ENCODE results near the gene EDA. TPM values are rescaled to one million over a fixed set of nuclear protein-coding genes. Genes with fewer than 3 reads are reported as not detected.

The EDA gene
- total and polyA plus RNA-seq, 12 donors, result 2.3 to 9.4 (median 5.2) TPM

DNA sequence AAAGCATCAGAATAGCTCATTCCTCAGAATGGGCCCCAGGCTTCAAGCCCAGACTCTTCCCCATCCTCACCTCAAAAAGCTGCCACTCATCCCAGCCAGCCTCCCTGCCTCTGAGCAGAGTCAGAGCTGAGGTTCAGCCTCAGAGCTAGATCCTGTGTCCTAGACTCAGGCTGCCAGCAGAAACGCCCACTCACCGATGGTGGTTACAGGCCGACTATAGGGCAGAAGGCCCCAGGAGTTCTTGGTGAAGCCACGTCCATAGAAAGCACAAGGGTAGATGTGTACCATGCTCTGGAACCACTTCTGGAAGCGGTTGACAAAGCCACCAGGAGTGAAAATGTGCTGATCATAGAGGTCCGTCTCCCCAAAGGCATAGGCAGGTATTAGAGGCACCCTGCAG is 426.1 kb downstream of the EDA start:
- H3K4me3 ChIP-seq, result no peak overlapping the region
- no peak for ATAC-seq
- intact Hi-C loops (cut with DNase I), result loop anchor here in 2 of 10 donors (5.0 kb wide), 2 partner anchors 50 to 55 kb away; no protein-coding TSS in a partner anchor
- 92% methylated on average over 6 of the region's 6 CpGs for WGBS, 2 donors
- H3K36me3 ChIP-seq, result no peaks in the 10 kb centered on the region
- DNase-seq, result no peak
- TF ChIP-seq, protein P1, sequence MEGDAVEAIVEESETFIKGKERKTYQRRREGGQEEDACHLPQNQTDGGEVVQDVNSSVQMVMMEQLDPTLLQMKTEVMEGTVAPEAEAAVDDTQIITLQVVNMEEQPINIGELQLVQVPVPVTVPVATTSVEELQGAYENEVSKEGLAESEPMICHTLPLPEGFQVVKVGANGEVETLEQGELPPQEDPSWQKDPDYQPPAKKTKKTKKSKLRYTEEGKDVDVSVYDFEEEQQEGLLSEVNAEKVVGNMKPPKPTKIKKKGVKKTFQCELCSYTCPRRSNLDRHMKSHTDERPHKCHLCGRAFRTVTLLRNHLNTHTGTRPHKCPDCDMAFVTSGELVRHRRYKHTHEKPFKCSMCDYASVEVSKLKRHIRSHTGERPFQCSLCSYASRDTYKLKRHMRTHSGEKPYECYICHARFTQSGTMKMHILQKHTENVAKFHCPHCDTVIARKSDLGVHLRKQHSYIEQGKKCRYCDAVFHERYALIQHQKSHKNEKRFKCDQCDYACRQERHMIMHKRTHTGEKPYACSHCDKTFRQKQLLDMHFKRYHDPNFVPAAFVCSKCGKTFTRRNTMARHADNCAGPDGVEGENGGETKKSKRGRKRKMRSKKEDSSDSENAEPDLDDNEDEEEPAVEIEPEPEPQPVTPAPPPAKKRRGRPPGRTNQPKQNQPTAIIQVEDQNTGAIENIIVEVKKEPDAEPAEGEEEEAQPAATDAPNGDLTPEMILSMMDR (IDR thresholded peaks at IDR 0.05), result no peak
- no peak overlapping the region for H3K27ac ChIP-seq
- no peaks in the 10 kb centered on the region for H3K9me3 ChIP-seq
- no peaks in the 10 kb centered on the region for H3K4me1 ChIP-seq
- no peaks in the 10 kb centered on the region for H3K27me3 ChIP-seq

DNA sequence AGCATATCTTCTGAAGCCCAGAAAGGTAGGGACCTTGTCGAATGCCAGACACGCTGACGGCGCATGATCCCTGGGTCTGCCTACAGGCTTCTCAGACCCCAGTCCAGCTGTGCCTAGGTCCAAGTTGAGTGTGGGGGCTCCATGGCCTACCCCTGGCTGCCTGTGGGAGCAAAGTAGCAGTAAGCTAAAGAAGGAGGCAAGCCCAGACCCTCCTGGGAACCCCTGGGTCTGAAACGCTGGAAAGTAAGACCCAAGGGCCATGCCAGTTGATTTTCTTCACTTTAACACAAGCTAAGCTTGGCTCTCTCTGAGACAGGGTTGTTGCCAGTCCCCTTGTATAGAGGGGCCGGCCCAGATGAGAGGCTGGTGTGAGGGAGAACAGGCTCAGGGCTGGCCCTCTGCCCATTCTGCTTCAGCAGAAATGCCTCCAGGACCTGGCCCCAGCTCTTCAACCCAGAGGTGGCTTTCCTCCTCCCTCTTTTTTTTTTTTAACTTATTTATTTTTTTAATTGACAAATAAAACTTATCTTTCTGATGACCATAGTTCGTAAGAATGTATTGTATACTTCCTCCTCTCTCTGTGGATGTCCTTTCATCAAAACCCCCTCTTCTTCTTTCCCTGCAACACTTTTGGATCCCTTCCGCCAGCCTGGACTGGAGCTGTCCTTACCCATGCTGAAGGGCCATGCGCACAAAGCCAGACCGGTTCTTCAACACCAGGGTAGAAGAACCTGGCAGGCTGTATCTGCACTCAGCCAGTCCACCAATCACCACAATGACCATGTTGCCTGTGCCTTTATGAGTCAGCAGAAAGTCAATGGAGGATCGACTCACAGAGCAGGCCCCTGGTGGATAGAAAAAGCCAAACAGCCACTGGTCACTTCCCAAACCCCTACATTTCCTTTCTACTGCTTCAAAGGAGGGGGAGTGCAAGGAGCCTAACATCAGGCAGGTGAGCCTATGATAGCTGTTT is 426.8 kb downstream of the EDA start:
- peaks cover 0 to 6% (median 0%) of the 10 kb centered on the region in 9 donors for H3K4me1 ChIP-seq
- intact Hi-C loops (cut with DNase I), result loop anchor here in 2 of 10 donors (5.0 kb wide), 2 partner anchors 50 to 55 kb away; no protein-coding TSS in a partner anchor
- no peaks in the 10 kb centered on the region for H3K27me3 ChIP-seq
- ATAC-seq (no peak), DNase-seq (no peak)
- TF ChIP-seq, protein P1 (IDR thresholded peaks at IDR 0.05), result no peak
- no peaks in the 10 kb centered on the region for H3K9me3 ChIP-seq
- H3K27ac ChIP-seq, result no peak overlapping the region
- 78 to 83% methylated on average over 11 of the region's 11 CpGs for WGBS, 2 donors
- H3K36me3 ChIP-seq, result no peaks in the 10 kb centered on the region
- no peak overlapping the region for H3K4me3 ChIP-seq

DNA sequence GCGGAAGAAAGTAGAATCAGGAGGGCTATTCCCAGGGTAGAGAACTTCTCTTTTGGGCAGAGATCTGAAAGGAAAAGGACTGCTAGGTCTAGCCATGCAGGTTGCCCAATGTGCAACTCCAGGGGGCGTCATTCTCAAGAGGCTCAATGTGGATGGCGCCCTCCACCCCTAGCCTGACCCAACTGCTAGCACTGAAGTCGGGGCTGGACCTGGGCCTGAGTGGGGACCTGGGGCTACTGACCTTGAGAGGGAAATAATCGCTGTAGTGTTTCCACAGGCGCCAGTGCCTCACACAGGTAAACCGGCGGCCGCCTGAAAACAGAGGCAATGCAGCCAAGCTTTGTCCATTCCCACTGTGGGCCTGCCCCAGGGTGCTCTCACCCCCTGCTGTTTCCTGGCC is 427.8 kb downstream of the EDA start:
- 97 to 98% methylated on average over 8 to 9 of the region's 9 CpGs for WGBS, 2 donors
- Histone ChIP-seq H3K4me3 (no peak overlapping the region), H3K4me1 (peaks cover 0 to 7% (median 0%) of the 10 kb centered on the region in 9 donors), H3K9me3 (no peaks in the 10 kb centered on the region), H3K27ac (no peak overlapping the region), H3K27me3 (no peaks in the 10 kb centered on the region), H3K36me3 (no peaks in the 10 kb centered on the region)
- DNase-seq, result no peak
- ATAC-seq, result no peak
- intact Hi-C loops (cut with DNase I), result loop anchor here in 2 of 10 donors (5.0 kb wide), 2 partner anchors 49 to 54 kb away; no protein-coding TSS in a partner anchor
- TF ChIP-seq, protein P1 (IDR thresholded peaks at IDR 0.05), result no peak

DNA sequence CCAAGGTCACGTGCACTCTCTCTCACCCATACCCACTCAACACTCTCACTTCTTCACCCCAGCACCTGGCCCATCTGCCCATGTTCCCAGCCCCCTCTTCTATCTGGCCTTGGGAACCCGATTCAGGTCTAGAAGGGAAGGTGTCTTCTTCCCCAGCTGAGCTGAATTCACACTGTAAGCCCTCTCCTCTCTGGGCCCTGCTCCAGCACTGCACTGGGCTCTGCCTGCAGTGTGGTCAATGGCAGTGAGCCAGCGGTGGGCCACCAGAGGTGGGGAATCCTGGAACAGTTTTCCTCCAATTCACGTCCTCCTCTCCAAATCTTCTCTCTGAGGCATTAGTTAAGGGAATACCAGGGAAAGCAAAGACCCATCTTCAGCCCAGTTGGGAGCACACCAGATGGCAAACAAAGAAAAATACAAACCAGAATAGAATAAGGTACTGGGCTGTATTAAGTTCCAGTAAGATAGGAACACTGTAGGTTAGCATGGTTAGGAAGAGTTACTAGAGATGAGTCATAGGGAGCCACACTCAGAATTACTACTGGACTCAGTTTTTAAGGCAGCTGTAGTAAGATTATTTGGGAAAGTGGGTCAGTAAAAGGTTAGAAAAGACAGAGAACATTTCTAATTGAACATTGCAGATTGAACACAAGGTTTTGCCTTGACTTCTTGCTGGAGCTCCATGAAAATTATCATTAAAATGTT is 428.8 kb downstream of the EDA start:
- DNase-seq (no peak), ATAC-seq (no peak)
- Histone ChIP-seq H3K4me3 (no peak overlapping the region), H3K4me1 (peaks cover 0 to 7% (median 0%) of the 10 kb centered on the region in 9 donors), H3K9me3 (no peaks in the 10 kb centered on the region), H3K36me3 (no peaks in the 10 kb centered on the region), H3K27ac (no peak overlapping the region), H3K27me3 (peaks cover 0 to 3% (median 0%) of the 10 kb centered on the region in 7 donors)
- 86 to 92% methylated on average over 4 of the region's 4 CpGs for WGBS, 2 donors
- intact Hi-C loops (cut with DNase I), result loop anchor here in 2 of 10 donors (5.0 kb wide), 2 partner anchors 48 to 53 kb away; no protein-coding TSS in a partner anchor
- TF ChIP-seq, protein P1 (IDR thresholded peaks at IDR 0.05), result no peak

All from heart right ventricle (tissue), 16 donors.